ENCODE results near the gene TTLL11.

Gene TTLL11

GRCh38 chr9:122126331-122127261 lies 33.5 kb upstream of the TTLL11 start:
- in situ Hi-C loops (cut with MboI; ENCODE audit: low sequenced_read_pairs), result loop anchor here (25.0 kb wide), 1 partner anchor 336 kb away; no protein-coding TSS in a partner anchor

- in situ Hi-C loops (cut with MboI; ENCODE audit: low sequenced_read_pairs), result loop anchor here (25.0 kb wide), 1 partner anchor 337 kb away; no protein-coding TSS in a partner anchor
These were observed 32.6 kb upstream of the TTLL11 start for GRCh38 chr9:122125509-122126330.

DNA sequence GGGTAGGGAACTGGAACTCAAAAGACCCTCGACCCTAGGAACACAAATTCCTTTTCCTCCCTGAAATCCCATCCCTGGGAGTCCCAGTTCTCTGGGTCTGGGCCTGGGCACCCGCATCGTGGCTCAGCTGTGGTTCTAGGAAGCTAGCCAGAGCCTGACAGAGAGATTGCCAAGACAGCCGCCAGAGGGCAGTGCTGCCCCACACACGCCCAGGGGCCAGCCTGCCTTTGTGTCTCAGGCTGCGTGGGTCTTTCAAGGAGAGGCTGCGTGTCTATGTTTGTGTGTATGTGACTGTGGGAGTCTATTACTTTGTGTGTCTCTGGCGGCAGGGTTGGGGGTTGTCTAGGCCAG lies 32.0 kb upstream of the TTLL11 start:
- in situ Hi-C loops (cut with MboI; ENCODE audit: low sequenced_read_pairs), result loop anchor here (25.0 kb wide), 1 partner anchor 337 kb away; no protein-coding TSS in a partner anchor

DNA sequence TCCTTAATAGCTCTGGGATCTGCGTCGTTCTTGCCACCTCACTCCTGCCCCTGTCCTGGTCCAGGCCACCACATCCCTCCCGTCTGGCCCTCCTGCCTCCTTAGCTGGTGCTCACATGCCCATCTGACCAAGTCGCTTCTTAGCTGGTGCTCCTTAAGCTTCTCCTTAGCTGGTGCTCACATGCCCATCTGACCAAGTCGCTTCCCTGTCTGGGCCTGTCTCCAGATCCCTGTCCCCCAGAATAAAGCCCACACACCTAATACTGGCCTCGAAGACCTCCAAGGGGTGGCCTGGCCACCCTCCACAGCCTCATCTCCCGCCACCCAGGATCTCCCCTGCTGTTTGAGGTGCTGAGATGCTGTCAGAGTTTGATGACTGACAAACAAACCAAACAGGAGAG lies 31.4 kb upstream of the TTLL11 start:
- in situ Hi-C loops (cut with MboI; ENCODE audit: low sequenced_read_pairs), result loop anchor here (5.0 to 25.0 kb wide), 2 partner anchors 223 to 688 kb away; partner anchors contain the start of gene OR1K1

- in situ Hi-C loops (cut with MboI; ENCODE audit: low sequenced_read_pairs), result loop anchor here (5.0 to 25.0 kb wide), 2 partner anchors 223 to 688 kb away; partner anchors contain the start of gene OR1K1
These were observed 30.9 kb upstream of the TTLL11 start for GRCh38 chr9:122124048-122124447.

DNA sequence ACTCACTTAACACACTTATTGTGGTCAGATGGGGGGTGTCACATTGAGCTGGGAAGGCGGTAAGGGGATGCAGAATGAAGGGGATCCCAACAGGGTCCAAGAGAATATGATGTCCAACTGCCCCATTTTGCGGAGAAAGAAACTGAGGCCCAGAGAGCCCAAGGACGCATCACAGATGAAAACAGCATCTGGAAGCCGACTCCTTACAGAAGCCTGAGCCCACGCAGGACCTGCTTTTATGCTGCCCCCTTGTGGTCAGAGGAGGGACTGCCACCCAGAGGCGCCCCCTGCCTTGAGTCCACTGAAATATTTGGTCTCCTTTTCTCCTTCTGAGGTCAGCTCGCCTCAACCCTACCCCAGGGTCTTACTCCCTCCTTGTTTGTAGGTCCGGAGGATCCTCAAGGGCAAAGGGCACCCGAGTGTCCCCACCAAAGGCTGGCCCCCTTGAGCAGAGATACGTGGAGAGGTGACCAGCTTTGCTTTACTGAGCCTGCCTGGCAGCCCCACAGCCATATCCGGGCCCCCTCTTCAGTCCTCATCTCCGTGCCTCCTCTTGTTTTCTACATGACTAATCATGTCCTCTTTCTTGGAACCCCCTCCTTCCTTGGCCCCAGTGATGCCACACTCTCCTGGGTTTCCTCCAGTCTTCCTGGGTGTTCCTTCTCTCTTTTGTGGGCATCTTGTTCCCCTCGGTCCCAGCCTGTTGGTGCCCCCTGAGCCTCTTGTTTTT lies 30.0 kb upstream of the TTLL11 start:
- in situ Hi-C loops (cut with MboI; ENCODE audit: low sequenced_read_pairs), result loop anchor here (5.0 to 25.0 kb wide), 2 partner anchors 224 to 689 kb away; partner anchors contain the start of gene OR1K1

DNA sequence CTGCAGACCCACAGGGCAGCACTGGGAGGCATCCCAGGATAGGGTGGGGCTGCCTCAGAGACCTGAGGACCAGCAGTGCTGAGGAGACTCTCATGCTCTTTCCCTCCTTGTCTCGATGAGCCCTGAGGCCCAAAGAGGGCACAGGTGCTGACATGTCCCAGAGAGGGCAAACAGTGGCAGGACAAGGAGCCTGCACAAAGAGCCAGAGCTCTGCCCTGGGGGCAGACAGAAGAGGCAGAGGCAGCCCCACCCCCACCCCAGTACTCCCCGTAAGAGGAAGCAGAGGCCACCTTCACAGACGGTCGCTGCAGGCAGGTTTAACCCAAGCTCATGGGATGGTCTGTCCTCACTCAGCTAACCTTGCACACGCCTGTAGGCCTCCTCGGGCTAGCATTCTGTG lies 29.4 kb upstream of the TTLL11 start:
- in situ Hi-C loops (cut with MboI; ENCODE audit: low sequenced_read_pairs), result loop anchor here (5.0 to 25.0 kb wide), 2 partner anchors 225 to 690 kb away; partner anchors contain the start of gene OR1K1

- in situ Hi-C loops (cut with MboI; ENCODE audit: low sequenced_read_pairs), result loop anchor here (5.0 to 25.0 kb wide), 2 partner anchors 225 to 690 kb away; partner anchors contain the start of gene OR1K1
These were observed 28.8 kb upstream of the TTLL11 start for GRCh38 chr9:122121931-122122330.

DNA sequence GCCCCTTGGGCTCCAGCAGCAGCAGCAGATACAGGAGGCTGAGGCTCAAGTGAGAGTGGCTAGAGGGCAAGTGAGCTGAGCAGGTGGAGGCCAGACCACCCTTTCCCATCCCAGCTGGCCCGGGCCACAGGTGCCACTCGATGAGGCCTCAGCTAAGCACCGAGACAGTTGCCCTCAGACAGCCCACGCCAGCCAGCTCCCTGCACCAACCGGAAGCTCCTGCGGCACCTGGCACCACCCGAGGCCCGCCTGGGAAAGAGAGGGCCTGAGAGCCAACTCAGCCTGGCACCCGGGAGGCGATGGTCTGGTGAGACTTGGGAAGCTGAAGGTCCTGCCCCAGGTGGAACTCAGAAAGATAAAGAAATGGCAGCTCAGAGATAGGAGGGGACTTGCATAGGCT lies 28.3 kb upstream of the TTLL11 start:
- in situ Hi-C loops (cut with MboI; ENCODE audit: low sequenced_read_pairs), result loop anchor here (5.0 to 25.0 kb wide), 2 partner anchors 226 to 691 kb away; partner anchors contain the start of gene OR1K1

DNA sequence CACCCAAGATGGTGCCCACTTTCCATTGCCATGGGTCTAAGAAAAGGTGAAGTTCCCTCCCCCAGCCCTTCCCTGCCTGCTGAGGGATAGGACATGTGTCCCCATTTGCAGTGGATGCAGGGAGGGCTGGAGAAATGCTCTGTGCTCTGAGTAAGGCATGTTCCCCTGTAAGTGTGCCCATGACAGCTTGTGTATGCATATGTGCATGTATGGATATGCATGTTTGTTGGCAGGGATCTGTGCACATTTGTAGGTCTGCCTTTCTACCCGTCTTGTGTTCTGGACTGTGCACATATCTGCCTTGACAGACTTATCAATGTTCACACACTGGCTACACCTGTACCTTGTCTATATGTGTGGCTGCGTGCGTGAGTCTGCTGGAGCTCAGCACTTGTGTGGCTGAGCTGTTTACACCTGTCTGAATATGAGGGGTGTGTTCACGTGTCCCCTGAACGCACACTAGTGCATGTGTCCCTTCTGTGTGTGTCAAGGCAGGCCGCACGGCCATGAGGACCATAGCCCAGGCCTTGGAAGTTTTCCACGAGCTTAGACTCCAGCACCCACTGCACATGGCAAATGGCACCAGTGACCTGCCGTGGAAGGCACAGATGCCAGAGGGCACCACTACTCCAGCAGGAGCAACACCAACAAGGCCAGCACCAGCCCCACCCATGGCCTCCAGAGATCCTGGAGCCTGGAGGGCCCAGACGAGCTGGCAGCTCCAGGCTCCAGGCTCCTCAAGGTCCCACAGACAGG lies 27.4 kb upstream of the TTLL11 start:
- in situ Hi-C loops (cut with MboI; ENCODE audit: low sequenced_read_pairs), result loop anchor here (5.0 to 25.0 kb wide), 2 partner anchors 227 to 692 kb away; partner anchors contain the start of gene OR1K1

- in situ Hi-C loops (cut with MboI; ENCODE audit: low sequenced_read_pairs), result loop anchor here (5.0 to 25.0 kb wide), 2 partner anchors 228 to 693 kb away; partner anchors contain the start of gene OR1K1
These were observed 26.6 kb upstream of the TTLL11 start for GRCh38 chr9:122119721-122120120.

DNA sequence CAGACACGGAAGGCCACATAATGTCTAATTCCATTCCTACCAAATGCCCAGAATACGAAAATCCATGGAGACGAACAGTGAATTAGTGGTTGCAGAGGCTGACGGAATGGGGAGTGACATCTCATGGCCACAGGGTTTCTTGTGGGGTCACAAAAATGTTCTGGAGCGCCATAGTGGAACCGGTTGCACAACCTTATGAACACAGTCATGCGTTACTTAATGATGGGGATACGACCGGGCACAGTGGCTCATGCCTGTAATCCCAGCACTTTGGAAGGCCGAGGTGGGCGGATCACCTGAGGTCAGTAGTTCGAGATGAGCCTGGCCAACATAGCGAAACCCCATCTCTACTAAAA lies 26.0 kb upstream of the TTLL11 start:
- in situ Hi-C loops (cut with MboI; ENCODE audit: low sequenced_read_pairs), result loop anchor here (25.0 kb wide), 1 partner anchor 693 kb away; the partner anchor contains the start of gene OR1K1

DNA sequence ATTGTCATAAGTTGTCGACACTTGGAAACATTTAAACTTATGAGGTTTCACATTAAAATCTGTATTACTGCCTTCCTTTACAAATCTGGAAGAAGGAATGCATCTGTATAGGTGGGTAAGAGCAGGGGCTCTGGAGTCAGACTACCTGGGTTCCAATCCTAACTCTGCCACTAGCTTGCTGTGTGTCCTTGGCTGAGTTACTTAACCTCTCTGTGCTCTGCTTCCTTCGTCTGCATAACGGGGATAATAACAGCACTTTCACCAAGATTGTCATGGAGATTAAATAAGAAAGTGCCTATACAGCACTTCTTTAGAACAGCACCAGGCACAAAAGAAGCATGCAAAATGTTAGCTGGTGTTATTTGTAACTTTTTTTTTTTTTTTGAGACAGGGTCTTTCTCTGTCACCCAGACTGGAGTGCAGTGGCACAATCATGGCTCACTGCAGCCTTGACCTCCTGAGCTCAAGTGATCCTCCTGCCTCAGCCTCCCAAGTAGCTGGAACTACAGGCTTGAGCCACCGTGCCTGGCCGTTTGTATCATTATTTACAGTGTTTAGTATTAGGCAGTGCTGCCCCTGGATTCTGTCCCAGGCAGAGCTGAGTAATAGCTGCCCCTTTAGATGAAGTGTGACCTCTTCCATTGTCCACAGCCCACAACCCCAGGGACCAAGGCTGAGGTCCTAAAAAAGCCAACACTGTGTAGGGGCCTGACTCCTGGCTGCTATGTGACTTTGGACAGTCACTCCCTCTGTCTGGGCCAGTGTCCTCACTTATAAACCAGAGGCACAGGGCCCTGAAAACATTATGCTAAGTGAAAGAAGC lies 25.4 kb upstream of the TTLL11 start:
- in situ Hi-C loops (cut with MboI; ENCODE audit: low sequenced_read_pairs), result loop anchor here (25.0 kb wide), 1 partner anchor 694 kb away; the partner anchor contains the start of gene OR1K1

GRCh38 chr9:122117241-122117640 lies 24.1 kb upstream of the TTLL11 start:
- in situ Hi-C loops (cut with MboI; ENCODE audit: low sequenced_read_pairs), result loop anchor here (25.0 kb wide), 1 partner anchor 695 kb away; the partner anchor contains the start of gene OR1K1

GRCh38 chr9:122116448-122117173 lies 23.5 kb upstream of the TTLL11 start:
- in situ Hi-C loops (cut with MboI; ENCODE audit: low sequenced_read_pairs), result loop anchor here (25.0 kb wide), 1 partner anchor 696 kb away; the partner anchor contains the start of gene OR1K1

DNA sequence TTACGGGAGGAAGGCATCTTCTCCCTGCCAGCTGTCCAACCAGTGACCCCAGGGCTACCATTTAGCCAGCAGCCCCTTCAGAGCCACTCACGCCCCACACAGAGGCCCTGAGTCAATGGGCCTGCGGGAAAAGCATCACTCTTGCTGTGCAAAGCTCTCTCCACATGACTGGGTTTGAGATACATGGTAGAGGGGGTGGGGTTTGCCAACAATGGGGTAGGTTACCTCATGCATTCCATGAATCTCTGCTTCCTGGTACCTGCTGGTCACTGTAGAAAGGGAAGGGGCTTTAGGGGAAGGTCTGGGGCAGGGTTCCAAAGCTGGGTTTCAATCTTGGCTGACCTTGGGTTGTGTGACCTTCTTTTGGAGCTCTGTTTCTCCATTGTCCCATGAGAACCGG lies 22.9 kb upstream of the TTLL11 start:
- in situ Hi-C loops (cut with MboI; ENCODE audit: low sequenced_read_pairs), result loop anchor here (25.0 kb wide), 1 partner anchor 696 kb away; the partner anchor contains the start of gene OR1K1
